ENCODE measurements around the gene AFMID. TPM values are rescaled to one million over a fixed set of nuclear protein-coding genes. Genes with fewer than 3 reads are reported as not detected.

The AFMID gene
- total and polyA plus RNA-seq, 9 of the 15 experiments (the other 6 are each of a cell fraction or from before 2014, with no cell fraction given) = 62.1 to 188 (median 74.4) TPM

- TF ChIP-seq ZNF140 (CRISPR knock-in tag; IDR thresholded peaks at IDR 0.05) = no peak
- no peak for TF ChIP-seq ZNF589 (CRISPR knock-in tag; IDR thresholded peaks at IDR 0.05; ENCODE audit: low read depth)
- no peak for TF ChIP-seq JUND (IDR thresholded peaks at IDR 0.05; ENCODE audit: borderline replicate concordance, low read depth, low read length)
- TF ChIP-seq JUND (tag; IDR thresholded peaks at IDR 0.05; ENCODE audit: borderline replicate concordance, low read depth, low read length) = no peak
Observed at GRCh38 chr17:78230996-78231935, 44.1 kb downstream of the AFMID start, which contains the start of gene TMEM235 (continued).

- intact Hi-C loops (cut with micrococcal nuclease) (no loop called here), in situ Hi-C loops (cut with MboI) (no loop called here)
- H3K4me1 ChIP-seq (replicated peaks in 1 of 2; ENCODE audit: control insufficient read depth in 2 of 2, insufficient read depth in 2 of 2, low read length in 2 of 2) = peaks cover 0 to 47% of the 10 kb centered on the region in 2 experiments; a peak in 3 of 5 replicates
- BruUV-seq (replicated peaks) = no TSS peak
- ChIA-PET CTCF (ENCODE audit: low intra/inter-chr PET ratio) (no interaction called here), POLR2A (interaction anchor here (0.6 to 1.6 kb wide), 2 partner anchors 11 to 13 kb away, joined by 3 read pairs; no protein-coding TSS in a partner anchor)
- no peaks in the 10 kb centered on the region for H3K27me3 ChIP-seq (ENCODE audit: control insufficient read depth in 2 of 2, insufficient read depth in 2 of 2, low read length in 2 of 2)
- DNase-seq (ENCODE audit: extremely low read depth in 1 of 4, low spot score in 3 of 4) (peak in 1 of 4 experiments; percentile 39), ATAC-seq (no peak), FAIRE-seq (no peak)
- 61% methylated on average over 19 of the region's 55 CpGs for whole genome bisulfite sequencing (ENCODE audit: insufficient coverage, low coverage, missing lambda C conversion rate)
- H3K36me3 ChIP-seq (ENCODE audit: control insufficient read depth, insufficient read depth, low read length) = no peaks in the 10 kb centered on the region
- no peaks in the 10 kb centered on the region for H4K20me1 ChIP-seq (replicated peaks; ENCODE audit: control insufficient read depth, insufficient read depth, low read length)
- no peaks in the 10 kb centered on the region for H3K9me1 ChIP-seq (ENCODE audit: control insufficient read depth, insufficient read depth, low read length)
- no peaks in the 10 kb centered on the region for H3K79me2 ChIP-seq (ENCODE audit: control insufficient read depth, insufficient read depth, low read length)
- no peak overlapping the region for H3K4me2 ChIP-seq (ENCODE audit: insufficient read depth, low read length)
- no peak overlapping the region for H3K4me3 ChIP-seq
- H3K27ac ChIP-seq (ENCODE audit: extremely low read depth, low read depth, low read length) = no peak overlapping the region
- H3K9ac ChIP-seq (ENCODE audit: insufficient read depth in 1 of 2, low read depth in 2 of 2, low read length in 2 of 2) = 0 out of 4 replicates have a peak overlapping the region, but pooled peaks of 1 of the 2 experiments have one; percentile 5
- TF ChIP-seq ZBTB33 (CRISPR knock-in tag; IDR thresholded peaks at IDR 0.05) (peak; percentile 96), FOXA1 (IDR thresholded peaks at IDR 0.05; ENCODE audit: borderline replicate concordance) (no peak)
- H3K9me3 ChIP-seq (replicated peaks; ENCODE audit: control insufficient read depth, insufficient read depth, low read depth, low read length) = no peaks in the 10 kb centered on the region
- no peak overlapping the region for H2AFZ ChIP-seq (ENCODE audit: low read depth, low read length)
Observed at GRCh38 chr17:78231991-78232858, 45.1 kb downstream of the AFMID start.
